ENCODE results near the gene GRIN2A.

Gene GRIN2A

DNA sequence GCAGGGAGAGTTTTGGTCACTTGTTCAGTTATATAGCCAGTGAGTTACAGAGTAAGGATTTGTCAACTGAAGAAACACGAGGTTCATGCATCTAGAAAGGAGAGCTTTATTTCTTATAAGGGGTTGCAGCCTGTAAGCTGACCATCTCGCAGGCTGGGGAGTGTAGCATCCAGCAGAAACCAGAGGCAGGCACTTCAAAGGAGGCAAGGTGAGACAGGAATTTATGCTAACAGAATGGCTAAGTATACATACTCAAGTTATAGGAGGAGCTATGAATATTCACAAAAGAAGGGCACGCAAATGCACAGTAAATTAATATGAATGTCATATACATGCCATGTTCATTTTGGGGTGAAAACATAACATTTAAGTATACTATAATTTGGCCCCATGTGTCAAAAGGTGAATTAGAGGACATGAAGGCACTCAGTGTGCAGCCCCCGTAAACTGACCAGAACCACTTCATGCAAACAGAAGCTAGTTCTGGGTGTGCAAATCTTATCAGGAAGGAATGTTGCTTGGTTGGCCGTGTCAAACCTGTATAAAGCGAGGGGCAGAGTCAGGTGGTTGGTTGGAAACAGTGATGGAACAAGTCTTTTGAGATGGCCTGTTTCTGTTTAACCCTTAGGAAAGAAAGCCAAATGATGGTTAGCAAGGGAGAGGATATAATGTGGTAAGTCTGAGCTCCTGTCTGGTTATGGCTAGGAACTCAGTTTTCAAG is 97.0 kb downstream of the GRIN2A start:
- DNase-seq (ENCODE audit: low read depth): no peak

GRCh38 chr16:10083301-10083700 is 98.9 kb downstream of the GRIN2A start:
- DNase-seq (ENCODE audit: low read depth): no peak

DNA sequence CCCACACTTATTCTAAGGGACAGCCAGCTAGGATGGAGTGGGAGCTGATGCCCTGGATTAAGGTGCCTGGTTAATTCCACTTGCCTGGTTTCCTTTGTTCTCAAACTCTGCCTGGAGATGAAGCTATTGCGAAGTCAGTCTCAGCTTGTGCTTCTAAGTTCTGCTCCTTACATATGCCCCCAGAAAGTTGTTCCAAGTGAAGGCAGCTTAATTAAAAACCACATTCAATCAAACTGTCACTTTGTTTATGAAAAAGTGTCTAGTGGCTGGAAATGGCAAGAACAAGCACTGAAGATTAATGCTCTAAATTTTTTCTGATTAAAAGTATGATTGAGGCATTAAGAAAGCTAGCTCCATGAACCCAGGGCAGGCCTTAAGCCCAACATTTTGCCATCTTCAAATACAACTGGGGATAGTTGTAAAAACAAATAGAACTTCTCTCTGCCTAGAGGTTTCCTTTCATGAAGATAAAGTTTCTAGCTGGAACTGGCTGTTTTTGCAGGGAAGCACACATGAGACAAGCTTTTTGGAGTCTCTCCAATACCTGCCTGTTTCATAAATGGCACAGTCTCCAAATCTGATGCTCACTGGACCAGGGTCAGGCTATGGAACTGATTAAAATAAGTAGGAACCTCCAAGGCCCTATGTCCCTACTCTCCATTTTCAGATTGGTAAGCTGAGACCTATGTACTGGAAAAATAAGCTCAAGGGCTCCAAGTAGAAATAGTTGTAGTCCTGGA is 100.9 kb downstream of the GRIN2A start:
- DNase-seq (ENCODE audit: low read depth): no peak

GRCh38 chr16:10080051-10080772 is 102.0 kb downstream of the GRIN2A start:
- no peak for DNase-seq (ENCODE audit: low read depth)

DNA sequence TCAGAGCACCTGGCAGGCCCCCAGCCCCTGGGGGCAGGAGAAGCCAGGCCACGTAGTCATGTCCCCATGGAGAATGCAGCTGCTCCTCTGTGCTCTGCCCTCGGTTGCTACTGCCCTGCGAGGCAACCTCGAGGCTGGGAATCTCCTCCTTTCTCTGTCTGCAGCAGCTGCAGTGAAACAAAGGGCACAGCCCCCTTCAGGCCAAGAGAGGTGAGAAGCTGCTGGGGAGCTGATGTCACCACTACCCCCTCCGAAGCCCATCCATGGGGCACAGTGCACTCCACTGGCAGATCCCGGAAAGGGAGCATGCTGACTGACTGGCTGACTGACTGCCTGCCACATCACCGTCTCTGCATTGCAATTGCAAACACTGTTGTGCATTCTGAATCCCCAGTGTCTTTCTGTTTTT is 103.7 kb downstream of the GRIN2A start:
- DNase-seq (ENCODE audit: low read depth): no peak

GRCh38 chr16:10077861-10078260 is 104.4 kb downstream of the GRIN2A start:
- no peak for DNase-seq (ENCODE audit: low read depth)

DNA sequence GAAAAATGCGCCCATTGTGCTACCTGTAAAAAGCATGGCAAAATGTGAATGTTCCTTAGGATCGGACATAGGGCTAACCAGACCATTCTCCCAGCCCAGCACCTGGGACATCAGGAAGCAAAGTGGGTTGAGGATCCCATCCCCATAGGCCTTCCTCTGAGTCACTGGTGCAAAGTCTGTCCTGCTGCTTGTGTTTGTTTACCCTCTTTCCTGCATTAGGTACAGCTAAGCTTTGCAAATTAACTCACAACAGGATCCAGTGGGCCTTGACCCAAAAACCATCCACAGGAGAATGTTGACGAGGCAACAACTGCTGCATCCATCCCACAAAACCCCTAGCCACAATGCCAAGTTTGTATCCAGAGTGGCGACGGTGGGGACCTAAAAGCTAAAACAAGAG is 106.2 kb downstream of the GRIN2A start:
- DNase-seq (ENCODE audit: low read depth): no peak

GRCh38 chr16:10070591-10070990 is 111.6 kb downstream of the GRIN2A start:
- no peak for DNase-seq (ENCODE audit: low read depth)

GRCh38 chr16:10069374-10069773 is 112.9 kb downstream of the GRIN2A start:
- DNase-seq (ENCODE audit: low read depth): no peak

GRCh38 chr16:10067835-10068234 is 114.4 kb downstream of the GRIN2A start:
- DNase-seq (ENCODE audit: low read depth): no peak

- DNase-seq (ENCODE audit: low read depth): no peak
These were observed 114.8 kb downstream of the GRIN2A start for GRCh38 chr16:10067406-10067805.

DNA sequence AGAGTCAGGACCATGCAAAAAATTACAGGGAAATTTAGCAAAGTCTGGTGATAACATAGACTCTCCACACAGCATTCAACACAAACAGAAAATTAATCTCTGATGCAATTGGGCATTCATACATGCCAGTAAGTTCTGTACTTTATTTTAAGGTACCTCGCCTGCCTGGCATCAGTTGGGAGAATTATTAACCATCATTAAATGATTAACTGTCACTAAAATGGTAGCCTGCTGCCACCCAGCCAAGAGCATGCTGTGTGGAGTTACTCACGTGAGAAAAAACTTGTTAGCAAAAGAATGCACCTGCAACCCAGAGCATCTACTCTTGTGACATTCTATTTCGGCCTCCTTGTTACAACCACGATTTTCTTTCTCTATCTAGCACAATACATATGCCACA is 117.2 kb downstream of the GRIN2A start:
- no peak for DNase-seq (ENCODE audit: low read depth)

DNA sequence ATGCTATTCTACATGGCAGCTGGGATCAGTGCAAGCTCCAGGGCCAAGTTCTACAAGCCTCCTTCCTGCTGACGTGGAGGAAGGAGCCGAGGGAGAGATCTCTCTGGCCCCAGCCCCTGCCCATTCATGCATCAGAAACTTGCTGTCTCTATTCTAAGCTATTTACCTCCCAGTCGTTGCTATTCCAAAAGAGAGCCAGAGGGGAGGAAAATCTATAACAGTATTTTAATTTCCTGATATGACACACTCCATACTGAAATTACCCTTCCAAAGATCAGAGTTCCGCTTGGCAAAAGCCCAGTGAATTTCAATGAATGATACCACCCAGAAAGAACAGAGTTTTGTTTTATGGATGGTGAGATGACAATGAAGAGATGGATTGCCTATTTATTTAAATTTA is 133.4 kb downstream of the GRIN2A start:
- no peak for DNase-seq (ENCODE audit: low read depth)

- DNase-seq (ENCODE audit: low read depth): no peak
These were observed 136.3 kb downstream of the GRIN2A start for GRCh38 chr16:10045947-10046346.

GRCh38 chr16:10045291-10045775 is 136.9 kb downstream of the GRIN2A start:
- DNase-seq (ENCODE audit: low read depth): no peak

DNA sequence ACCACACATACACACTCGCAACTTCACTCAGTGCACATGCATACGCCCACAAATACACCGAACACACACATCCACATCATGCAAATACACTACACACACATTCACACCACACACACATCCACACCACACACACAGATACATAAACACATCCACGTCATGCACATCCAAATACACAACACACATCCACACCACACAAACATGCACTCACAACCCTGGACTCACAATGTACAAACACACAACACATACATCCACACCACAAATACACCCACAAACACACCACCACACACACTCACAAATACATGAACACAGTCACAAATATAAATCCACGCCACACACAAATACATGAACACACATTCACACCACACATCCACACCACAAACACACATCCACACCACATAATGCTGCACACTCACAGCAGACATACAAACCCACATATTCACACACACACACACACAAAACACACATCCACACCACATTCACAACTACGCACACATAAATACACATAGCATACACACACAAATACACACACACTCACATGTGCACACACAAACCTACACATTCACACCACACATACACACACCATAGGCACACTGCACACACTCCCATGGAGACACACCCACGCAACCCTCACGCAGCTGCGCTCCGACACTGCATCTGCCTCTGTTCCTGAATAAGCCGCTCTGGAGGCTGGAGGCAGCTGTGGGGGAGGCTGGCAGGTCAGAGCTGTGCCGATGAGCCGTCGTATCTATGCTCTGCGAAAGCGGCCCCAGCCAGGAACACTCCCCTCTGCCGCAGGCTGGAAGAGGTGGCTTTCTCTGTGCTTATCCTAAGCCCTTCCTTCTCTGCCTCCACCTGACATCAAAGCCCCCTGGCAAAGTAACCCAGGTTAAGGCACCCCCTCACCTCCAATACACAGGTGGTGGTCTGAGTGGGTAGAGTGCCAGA is 141.8 kb downstream of the GRIN2A start:
- no peak for DNase-seq (ENCODE audit: low read depth)

DNA sequence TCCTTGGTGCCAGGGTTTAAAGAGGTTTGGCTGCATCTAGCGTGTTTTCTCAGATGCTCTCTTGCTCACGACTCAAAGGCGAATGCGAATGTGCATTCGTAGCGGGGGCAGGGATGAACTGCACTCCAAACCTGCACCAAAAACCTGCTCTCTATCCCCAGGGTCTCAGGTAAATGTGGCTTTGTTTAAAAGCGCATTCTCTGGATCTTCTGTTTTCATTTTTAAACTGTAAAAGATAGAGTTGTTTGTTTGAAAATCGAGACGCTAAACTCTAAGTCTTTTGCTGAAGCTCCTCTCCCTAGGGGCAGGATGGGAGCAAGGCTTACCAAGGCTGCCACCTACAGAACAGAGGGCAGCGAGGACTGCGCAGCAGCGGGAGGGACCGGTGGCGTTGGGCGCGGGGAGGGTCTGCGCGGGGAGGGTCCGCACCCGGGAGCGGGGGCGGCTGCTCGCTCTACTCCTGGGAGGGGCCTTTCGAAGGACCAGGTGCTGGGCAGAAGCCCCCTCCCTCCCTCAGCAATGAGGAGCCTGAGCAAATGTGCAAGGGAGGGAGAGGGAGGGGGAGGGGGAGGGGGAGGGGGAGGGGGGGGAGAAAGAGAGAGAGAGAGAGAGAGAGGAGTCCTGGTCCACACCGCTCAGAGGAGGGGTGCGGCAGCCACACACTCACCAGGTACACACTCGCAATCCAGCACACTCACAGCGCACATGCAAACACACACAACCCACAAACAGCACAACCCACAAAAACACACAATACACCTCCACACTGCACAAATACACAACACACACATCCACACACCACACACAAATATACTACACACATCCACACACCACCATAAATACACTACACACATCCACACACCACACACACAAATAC is 142.8 kb downstream of the GRIN2A start:
- DNase-seq (ENCODE audit: low read depth): no peak

DNA sequence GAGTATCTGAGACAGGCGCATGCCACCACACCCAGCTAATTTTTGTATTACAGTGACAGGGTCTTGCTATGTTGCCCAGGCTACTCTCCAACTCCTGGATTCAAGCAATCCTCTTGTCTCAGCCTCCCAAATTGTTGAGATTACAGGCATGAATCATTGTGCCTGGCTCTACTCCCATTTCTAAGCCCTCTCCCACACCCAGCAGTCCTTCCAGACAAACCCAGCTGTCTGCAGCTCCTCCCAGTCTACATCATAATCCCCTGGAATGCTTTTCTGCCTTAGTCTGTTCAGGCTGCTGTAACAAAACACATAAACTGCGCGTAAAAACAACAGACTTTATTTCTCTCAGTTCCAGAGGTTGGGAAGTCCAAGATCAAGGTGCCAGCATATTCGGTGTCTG is 144.5 kb downstream of the GRIN2A start:
- no peak for DNase-seq (ENCODE audit: low read depth)

DNA sequence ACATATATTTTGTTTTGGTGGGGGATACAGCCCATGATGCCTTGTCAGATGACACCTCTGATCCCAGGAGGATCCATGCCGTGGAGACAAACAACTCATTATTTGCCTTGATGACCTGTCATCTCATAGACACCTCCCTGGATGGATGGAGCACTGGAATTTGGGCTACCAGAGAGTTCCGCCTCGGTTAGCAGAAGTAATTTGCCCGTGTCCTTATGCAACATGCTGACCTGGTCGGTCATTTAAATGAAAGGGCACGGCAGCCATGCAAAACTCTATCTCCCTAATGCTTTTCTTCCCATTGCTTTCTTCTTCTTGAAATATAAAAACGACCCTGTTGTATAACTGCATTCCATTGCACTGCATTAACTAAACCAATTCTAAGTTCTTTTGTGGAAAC is 145.3 kb downstream of the GRIN2A start:
- DNase-seq (ENCODE audit: low read depth): no peak

DNA sequence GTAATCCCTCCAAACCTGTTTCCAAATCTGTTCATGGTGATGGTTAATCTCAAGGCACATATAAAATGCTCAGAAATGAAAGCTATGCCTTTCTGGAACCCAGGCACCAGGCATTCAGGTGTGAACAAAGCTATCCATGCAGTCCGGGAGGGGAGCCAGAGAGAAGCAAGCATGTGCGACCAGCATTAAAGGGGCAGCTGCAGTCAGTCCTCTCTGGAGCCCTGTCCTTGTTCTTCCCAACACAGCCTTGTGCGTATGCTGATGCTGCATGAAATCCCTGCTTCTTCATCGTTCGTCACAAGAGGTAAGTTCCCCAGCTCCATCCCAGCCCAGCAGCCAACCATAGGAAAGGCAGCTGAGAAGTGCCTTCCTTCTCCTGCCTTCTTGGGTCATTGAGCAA is 148.7 kb downstream of the GRIN2A start:
- DNase-seq (ENCODE audit: low read depth): no peak

- no peak for DNase-seq (ENCODE audit: low read depth)
These were observed 150.3 kb downstream of the GRIN2A start for GRCh38 chr16:10031955-10032354.

Measured in HS-27A (cell line).